ENCODE measurements around the gene ZNF143. TPM values are rescaled to one million over a fixed set of nuclear protein-coding genes. Genes with fewer than 3 reads are reported as not detected.

ZNF143 gene
- total RNA-seq, 1 donor from 2014 or later = 38.6 TPM

GRCh38 chr11:9569588-9570164, 108.9 kb downstream of the ZNF143 start:
- intact Hi-C loops (cut with micrococcal nuclease) = loop anchor here (10.0 kb wide), 5 partner anchors 185 to 1185 kb away; partner anchors contain the start of genes ADM, CTR9, IPO7 and RPL27A
- Mint-ChIP-seq H3K4me1 (peaks cover 18% of the 10 kb centered on the region), H3K9me3 (no peaks in the 10 kb centered on the region), H3K36me3 (ENCODE audit: low read depth) (peaks cover 3% of the 10 kb centered on the region), H3K27ac (peak overlapping the region; percentile 50), H3K27me3 (peaks cover 6% of the 10 kb centered on the region), H3K4me3 (no peak overlapping the region)
- no peak for DNase-seq

GRCh38 chr11:9570313-9571025, 109.7 kb downstream of the ZNF143 start:
- H3K27ac Mint-ChIP-seq = no peak overlapping the region
- H3K4me1 Mint-ChIP-seq = peaks cover 21% of the 10 kb centered on the region
- no peaks in the 10 kb centered on the region for H3K9me3 Mint-ChIP-seq
- intact Hi-C loops (cut with micrococcal nuclease) = loop anchor here (10.0 kb wide), 4 partner anchors 186 to 886 kb away; partner anchors contain the start of genes ADM, IPO7, RPL27A and TMEM9B
- H3K27me3 Mint-ChIP-seq = peaks cover 6% of the 10 kb centered on the region
- peaks cover 11% of the 10 kb centered on the region for H3K36me3 Mint-ChIP-seq (ENCODE audit: low read depth)
- no peak for DNase-seq
- H3K4me3 Mint-ChIP-seq = no peak overlapping the region

DNA sequence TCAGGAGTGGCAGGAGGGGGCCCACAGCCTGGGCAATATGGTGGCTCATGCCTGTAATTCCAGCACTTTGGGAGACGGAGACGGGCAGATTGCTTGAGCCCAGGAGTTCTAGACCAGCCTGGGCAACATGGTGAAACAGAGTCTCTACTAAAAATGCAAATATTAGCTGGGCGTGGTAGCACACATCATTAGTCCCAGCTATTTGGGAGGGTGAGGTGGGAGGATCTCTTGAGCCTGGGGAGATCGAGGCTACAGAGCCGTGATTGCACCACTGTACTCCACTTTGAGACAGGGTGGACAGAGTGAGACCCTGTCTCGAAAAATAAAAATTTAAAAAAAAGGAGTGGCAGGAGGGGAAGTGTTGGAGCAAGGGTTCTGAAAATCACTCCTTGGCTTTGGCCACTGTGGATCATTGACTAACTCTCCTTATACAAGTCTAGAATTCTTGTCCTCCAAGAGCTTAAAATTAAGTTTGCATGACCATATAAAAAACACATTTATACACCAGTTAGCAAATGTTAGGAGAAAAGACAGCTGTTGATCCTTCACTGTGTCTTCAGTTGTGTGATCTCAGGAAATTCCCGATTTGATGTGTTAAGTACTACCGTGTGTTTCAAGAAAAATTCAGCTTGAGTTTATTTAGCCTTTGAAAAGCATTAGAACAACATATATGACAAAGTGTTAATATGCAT, 110.4 kb downstream of the ZNF143 start:
- Mint-ChIP-seq H3K9me3 (no peaks in the 10 kb centered on the region), H3K27me3 (peaks cover 6% of the 10 kb centered on the region), H3K27ac (no peak overlapping the region), H3K36me3 (ENCODE audit: low read depth) (peaks cover 17% of the 10 kb centered on the region), H3K4me1 (peaks cover 21% of the 10 kb centered on the region), H3K4me3 (peak overlapping the region; percentile 75)
- intact Hi-C loops (cut with micrococcal nuclease) = loop anchor here (10.0 kb wide), 4 partner anchors 186 to 886 kb away; partner anchors contain the start of genes ADM, IPO7, RPL27A and TMEM9B
- DNase-seq = no peak

DNA sequence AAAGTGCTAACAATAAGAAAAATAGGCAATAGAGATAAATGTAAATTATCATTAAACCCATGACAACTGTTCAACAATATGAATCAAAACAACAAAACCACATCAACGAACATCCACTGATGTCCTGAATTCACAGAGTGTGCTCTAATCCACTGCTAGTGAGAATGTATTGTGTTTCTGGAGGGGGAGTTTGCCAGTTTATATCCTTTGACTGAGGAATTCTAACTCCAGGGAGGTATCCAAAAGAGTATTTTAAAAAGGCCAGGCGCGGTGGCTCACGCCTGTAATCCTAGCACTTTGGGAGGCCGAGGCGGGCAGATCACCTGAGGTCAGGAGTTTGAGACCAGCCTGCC, 110.9 kb downstream of the ZNF143 start:
- Mint-ChIP-seq H3K27ac (peak overlapping the region; percentile 5), H3K9me3 (no peaks in the 10 kb centered on the region), H3K27me3 (peaks cover 6% of the 10 kb centered on the region), H3K36me3 (ENCODE audit: low read depth) (peaks cover 21% of the 10 kb centered on the region), H3K4me3 (peak overlapping the region; percentile 75), H3K4me1 (peaks cover 23% of the 10 kb centered on the region)
- intact Hi-C loops (cut with micrococcal nuclease) = loop anchor here (2.0 to 10.0 kb wide), 7 partner anchors 37 to 887 kb away; partner anchors contain the start of genes ADM, DENND5A, IPO7 and RPL27A
- DNase-seq = no peak

DNA sequence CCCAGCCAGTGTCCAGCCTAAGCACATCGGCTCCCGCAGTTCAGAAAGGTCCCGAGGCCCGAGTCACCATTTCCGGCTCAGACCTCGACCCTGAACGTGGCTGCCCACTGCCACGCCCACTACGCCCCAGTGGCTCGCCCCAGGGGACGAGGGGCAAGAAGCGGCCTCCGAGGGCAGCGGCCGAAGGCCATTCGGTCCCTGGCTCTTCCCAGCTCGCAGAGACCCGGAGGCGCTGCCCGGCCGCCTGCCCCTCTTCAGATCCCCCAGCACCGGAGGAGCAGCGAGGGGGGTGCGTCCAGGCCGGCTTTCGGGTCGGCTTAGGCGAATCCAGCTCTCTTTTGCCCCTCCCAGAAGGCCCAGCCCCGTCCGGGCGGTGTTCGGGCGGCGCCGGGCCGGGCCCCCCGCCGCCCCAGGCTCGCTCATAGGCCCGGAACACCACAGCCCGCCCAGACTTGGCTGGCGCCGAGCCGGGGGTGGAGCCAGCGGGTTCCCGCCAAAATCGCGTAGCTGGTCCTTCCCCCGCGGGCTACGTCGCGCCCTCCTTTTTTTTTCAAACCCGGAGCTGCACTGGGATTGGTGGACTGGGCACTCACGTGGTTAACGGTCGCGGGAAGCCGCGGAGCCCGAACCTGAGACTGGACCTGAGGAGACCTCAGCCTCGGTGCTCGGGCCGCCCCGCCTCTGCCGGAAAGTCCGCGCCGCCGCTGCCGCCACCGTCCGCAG, 112.4 kb downstream of the ZNF143 start, which contains the start of gene WEE1:
TSS of gene WEE1 (plus strand) at position 619 of the 723 bp plus-strand sequence. CDS start 264 bp downstream, outside the sequence.
- Mint-ChIP-seq H3K9me3 (no peaks in the 10 kb centered on the region), H3K27me3 (peaks cover 6% of the 10 kb centered on the region), H3K4me3 (peak within 1 kb of the TSS; percentile 96), H3K27ac (peak within 1 kb of the TSS; percentile 93), H3K4me1 (peaks cover 30% of the 10 kb centered on the region), H3K36me3 (ENCODE audit: low read depth) (peaks cover 29% of the 10 kb centered on the region)
- intact Hi-C loops (cut with micrococcal nuclease) = loop anchor here (1.0 to 10.0 kb wide), 10 partner anchors 27 to 888 kb away; partner anchors contain the start of genes ADM, DENND5A, IPO7 and RPL27A
- DNase-seq = peak; percentile 100

DNA sequence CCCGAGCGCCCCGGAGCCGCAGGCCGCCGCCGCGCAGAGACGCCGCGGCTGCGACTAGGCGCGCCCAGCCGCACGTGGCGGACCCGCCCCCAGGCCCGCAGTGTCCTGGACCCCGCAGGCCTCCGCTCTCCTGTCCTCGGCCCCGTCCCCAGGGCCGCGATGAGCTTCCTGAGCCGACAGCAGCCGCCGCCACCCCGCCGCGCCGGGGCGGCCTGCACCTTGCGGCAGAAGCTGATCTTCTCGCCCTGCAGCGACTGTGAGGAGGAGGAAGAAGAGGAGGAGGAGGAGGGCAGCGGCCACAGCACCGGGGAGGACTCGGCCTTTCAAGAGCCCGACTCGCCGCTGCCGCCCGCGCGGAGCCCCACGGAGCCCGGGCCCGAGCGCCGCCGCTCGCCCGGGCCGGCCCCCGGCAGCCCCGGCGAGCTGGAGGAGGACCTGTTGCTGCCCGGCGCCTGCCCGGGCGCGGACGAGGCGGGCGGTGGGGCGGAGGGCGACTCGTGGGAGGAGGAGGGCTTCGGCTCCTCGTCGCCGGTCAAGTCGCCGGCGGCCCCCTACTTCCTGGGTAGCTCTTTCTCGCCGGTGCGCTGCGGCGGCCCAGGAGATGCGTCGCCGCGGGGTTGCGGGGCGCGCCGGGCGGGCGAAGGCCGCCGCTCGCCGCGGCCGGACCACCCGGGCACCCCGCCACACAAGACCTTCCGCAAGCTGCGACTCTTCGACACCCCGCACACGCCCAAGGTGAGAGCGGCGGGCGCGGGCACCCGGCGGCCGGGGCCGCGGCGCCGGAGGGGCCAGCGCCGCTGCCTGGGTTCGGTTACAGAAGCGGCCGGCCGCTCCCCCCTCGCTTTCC, 113.2 kb downstream of the ZNF143 start:
- peak overlapping the region; percentile 96 for H3K4me3 Mint-ChIP-seq
- H3K27me3 Mint-ChIP-seq = peaks cover 6% of the 10 kb centered on the region
- intact Hi-C loops (cut with micrococcal nuclease) = loop anchor here (1.0 to 10.0 kb wide), 11 partner anchors 8 to 889 kb away; partner anchors contain the start of genes ADM, DENND5A, IPO7 and RPL27A

GRCh38 chr11:9574622-9575259, 113.9 kb downstream of the ZNF143 start:
- intact Hi-C loops (cut with micrococcal nuclease) = loop anchor here (1.0 to 10.0 kb wide), 5 partner anchors 8 to 890 kb away; partner anchors contain the start of genes ADM, IPO7, RPL27A and TMEM9B
- Mint-ChIP-seq H3K4me1 (peaks cover 33% of the 10 kb centered on the region), H3K36me3 (ENCODE audit: low read depth) (peaks cover 40% of the 10 kb centered on the region), H3K4me3 (peak overlapping the region; percentile 96), H3K27ac (peak overlapping the region; percentile 92), H3K9me3 (no peaks in the 10 kb centered on the region), H3K27me3 (peaks cover 6% of the 10 kb centered on the region)
- peak; percentile 79 for DNase-seq

More for the DNA sequence above, 113.2 kb downstream of the ZNF143 start:
- peaks cover 33% of the 10 kb centered on the region for H3K36me3 Mint-ChIP-seq (ENCODE audit: low read depth)
- H3K27ac Mint-ChIP-seq = peak overlapping the region; percentile 93
- H3K9me3 Mint-ChIP-seq = no peaks in the 10 kb centered on the region
- DNase-seq = peak; percentile 81
- peaks cover 31% of the 10 kb centered on the region for H3K4me1 Mint-ChIP-seq

DNA sequence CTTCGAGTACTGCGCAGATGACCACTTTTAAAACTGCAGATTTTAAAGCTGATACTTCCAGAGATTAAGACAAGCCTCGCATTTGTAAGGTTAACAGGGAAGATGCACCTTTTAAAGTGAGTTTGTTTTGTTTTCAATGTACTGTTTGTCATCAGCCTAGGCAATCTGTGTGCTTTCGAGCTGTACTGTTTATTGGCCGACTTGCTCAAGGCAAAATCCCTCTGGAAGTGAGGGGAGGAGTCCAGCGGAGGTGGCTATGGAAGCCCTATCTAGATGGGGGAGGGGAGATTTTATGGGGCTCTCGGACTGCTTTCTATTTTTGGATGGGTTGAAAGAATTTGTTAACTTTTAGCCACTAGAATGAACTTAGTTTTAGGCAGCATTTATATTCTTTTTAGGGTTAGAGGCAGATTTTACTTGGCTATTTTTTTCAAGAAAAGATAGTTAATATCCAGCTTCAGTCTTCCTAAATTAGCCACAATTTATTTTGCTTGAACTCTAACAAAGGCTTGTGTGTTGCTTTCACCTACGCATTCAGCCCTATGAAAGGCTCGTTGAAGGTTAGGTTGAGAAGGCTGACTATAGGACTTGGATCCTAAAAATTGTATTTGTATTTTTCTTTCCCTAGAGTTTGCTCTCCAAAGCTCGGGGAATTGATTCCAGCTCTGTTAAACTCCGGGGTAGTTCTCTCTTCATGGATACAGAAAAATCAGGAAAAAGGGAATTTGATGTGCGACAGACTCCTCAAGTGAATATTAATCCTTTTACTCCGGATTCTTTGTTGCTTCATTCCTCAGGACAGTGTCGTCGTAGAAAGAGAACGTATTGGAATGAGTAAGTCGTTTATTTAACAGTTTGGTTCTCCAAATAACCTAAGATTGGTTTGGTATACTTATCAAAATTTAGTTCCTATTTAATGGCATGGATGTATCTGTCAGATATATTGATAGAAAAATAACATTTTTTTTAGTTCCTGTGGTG, 114.7 kb downstream of the ZNF143 start:
- Mint-ChIP-seq H3K27me3 (peaks cover 3% of the 10 kb centered on the region), H3K27ac (peak overlapping the region; percentile 92), H3K4me1 (peaks cover 34% of the 10 kb centered on the region), H3K9me3 (no peaks in the 10 kb centered on the region), H3K4me3 (peak overlapping the region; percentile 96), H3K36me3 (ENCODE audit: low read depth) (peaks cover 46% of the 10 kb centered on the region)
- peak; percentile 73 for DNase-seq
- intact Hi-C loops (cut with micrococcal nuclease) = loop anchor here (2.0 to 10.0 kb wide), 5 partner anchors 173 to 891 kb away; partner anchors contain the start of genes ADM, IPO7, RPL27A and TMEM9B

- peaks cover 59% of the 10 kb centered on the region for H3K36me3 Mint-ChIP-seq (ENCODE audit: low read depth)
- peaks cover 44% of the 10 kb centered on the region for H3K4me1 Mint-ChIP-seq
- no peaks in the 10 kb centered on the region for H3K27me3 Mint-ChIP-seq
- no peak for DNase-seq
- H3K4me3 Mint-ChIP-seq = peak overlapping the region; percentile 96
- intact Hi-C loops (cut with micrococcal nuclease) = loop anchor here (2.0 to 10.0 kb wide), 5 partner anchors 172 to 892 kb away; partner anchors contain the start of genes ADM, IPO7, RPL27A and TMEM9B
- peak overlapping the region; percentile 53 for H3K27ac Mint-ChIP-seq
- no peaks in the 10 kb centered on the region for H3K9me3 Mint-ChIP-seq
These were observed 116.0 kb downstream of the ZNF143 start for GRCh38 chr11:9576701-9577381.

GRCh38 chr11:9577556-9577955, 116.7 kb downstream of the ZNF143 start:
- Mint-ChIP-seq H3K36me3 (ENCODE audit: low read depth) (peaks cover 65% of the 10 kb centered on the region), H3K27ac (peak overlapping the region; percentile 22), H3K4me3 (peak overlapping the region; percentile 60), H3K9me3 (no peaks in the 10 kb centered on the region), H3K4me1 (peaks cover 48% of the 10 kb centered on the region), H3K27me3 (no peaks in the 10 kb centered on the region)
- DNase-seq = peak; percentile 64
- intact Hi-C loops (cut with micrococcal nuclease) = loop anchor here (2.0 to 10.0 kb wide), 5 partner anchors 171 to 893 kb away; partner anchors contain the start of genes ADM, IPO7, RPL27A and TMEM9B

All from activated CD4-positive, alpha-beta T cell treated with anti-CD3 and anti-CD28 coated beads, Interleukin-2, amount 10 ng/mL, durations not matched to agents 24 days and 14 days (primary cell).